Measurements from ENCODE around the gene IFITM1. TPM values are rescaled to one million over a fixed set of nuclear protein-coding genes. Genes with fewer than 3 reads are reported as not detected.
A peak's percentile ranks its signal among the peaks of the same experiment; 100 is the strongest.

Gene IFITM1
- total and polyA plus RNA-seq, 9 of the 15 experiments (the other 6 are each of a cell fraction or from before 2014, with no cell fraction given): 691 to 5,579 (median 974) TPM

DNA sequence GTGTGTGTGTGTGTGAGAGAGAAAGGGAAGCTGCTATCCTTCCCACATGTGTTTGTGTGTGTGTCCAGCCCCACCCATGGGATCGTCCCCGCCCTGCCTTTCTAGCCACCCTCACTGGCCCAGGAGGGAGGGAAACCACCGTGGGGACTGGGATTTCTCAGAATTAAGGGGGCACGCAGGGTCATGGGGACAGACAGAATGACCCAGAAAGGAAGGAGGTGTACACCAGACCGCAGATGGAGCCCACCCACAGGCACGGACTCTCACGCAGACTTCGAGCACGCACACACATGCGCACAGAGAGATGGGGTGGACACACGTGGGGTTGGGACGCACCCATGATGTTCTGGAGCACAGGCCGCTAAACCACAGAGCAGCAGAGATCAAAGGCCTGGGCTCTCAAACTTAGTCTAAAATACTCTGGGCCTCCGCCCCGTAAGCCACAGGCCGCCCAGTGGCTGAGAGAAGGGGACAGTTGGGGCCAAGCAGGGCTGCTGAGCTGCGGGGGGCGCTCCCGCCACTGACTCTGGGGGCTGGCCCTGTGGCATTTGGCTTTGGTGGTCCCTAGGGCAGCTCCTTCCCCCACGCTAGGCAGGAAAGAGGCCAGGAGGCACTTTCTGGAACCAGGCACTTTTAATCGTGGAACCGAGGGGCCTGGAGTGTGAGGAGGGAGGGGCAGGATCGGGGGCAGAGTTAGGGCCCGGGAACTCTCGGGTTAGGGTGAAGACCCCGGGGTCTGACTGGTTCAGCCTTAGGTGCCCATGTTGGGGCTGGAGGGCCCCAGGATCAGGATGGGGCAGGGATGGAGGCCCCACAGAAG, 16.0 kb upstream of the IFITM1 start (continued):
- TF ChIP-seq ARID1B (IDR thresholded peaks at IDR 0.05) (0 out of 2 replicates have a peak, but pooled peaks have one; percentile 8), SETDB1 (IDR thresholded peaks at IDR 0.05; ENCODE audit: low read length) (no peak), MAZ (CRISPR knock-in tag; conservative IDR thresholded peaks at IDR 0.05 in 1 of 2, IDR thresholded peaks at IDR 0.05 in 1 of 2) (0 out of 4 replicates have a peak, but pooled peaks of 1 of the 2 experiments have one; percentile 57), PRMT5 (CRISPR knock-in tag; IDR thresholded peaks at IDR 0.05) (no peak), ATF7 (IDR thresholded peaks at IDR 0.05) (peak; percentile 26; the same call in 1 of the 2 replicates), KDM4B (IDR thresholded peaks at IDR 0.05; ENCODE audit: borderline replicate concordance in 2 of 2, low read depth in 1 of 2) (no peak), GATA2 (CRISPR knock-in tag; IDR thresholded peaks at IDR 0.05) (no peak), CBX5 (IDR thresholded peaks at IDR 0.05; ENCODE audit: borderline replicate concordance, low read depth) (no peak), MIER1 (IDR thresholded peaks at IDR 0.05; ENCODE audit: low read depth) (no peak), FOXP1 (CRISPR knock-in tag; IDR thresholded peaks at IDR 0.05) (peak; percentile 45; the same call in 1 of the 2 replicates), EP300 (IDR thresholded peaks at IDR 0.05; ENCODE audit: low read length) (no peak), DACH1 (IDR thresholded peaks at IDR 0.05; ENCODE audit: partially characterized antibody) (no peak), MED1 (CRISPR knock-in tag; IDR thresholded peaks at IDR 0.05; ENCODE audit: borderline replicate concordance) (no peak), ETS1 (conservative IDR thresholded peaks at IDR 0.05; ENCODE audit: control insufficient read depth, low read depth, low read length) (no peak), ZBTB11 (CRISPR knock-in tag; IDR thresholded peaks at IDR 0.05) (no peak), TBL1XR1 (IDR thresholded peaks at IDR 0.05; ENCODE audit: low read length in 2 of 2) (no peak), THRAP3 (IDR thresholded peaks at IDR 0.05; ENCODE audit: borderline replicate concordance) (no peak), SMARCE1 (IDR thresholded peaks at IDR 0.05) (no peak), C11orf30 (IDR thresholded peaks at IDR 0.05; ENCODE audit: low read depth) (no peak)
- TF ChIP-seq, protein P1, sequence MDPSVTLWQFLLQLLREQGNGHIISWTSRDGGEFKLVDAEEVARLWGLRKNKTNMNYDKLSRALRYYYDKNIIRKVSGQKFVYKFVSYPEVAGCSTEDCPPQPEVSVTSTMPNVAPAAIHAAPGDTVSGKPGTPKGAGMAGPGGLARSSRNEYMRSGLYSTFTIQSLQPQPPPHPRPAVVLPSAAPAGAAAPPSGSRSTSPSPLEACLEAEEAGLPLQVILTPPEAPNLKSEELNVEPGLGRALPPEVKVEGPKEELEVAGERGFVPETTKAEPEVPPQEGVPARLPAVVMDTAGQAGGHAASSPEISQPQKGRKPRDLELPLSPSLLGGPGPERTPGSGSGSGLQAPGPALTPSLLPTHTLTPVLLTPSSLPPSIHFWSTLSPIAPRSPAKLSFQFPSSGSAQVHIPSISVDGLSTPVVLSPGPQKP (CRISPR knock-in tag; IDR thresholded peaks at IDR 0.05): no peak
- TF ChIP-seq, protein P2, sequence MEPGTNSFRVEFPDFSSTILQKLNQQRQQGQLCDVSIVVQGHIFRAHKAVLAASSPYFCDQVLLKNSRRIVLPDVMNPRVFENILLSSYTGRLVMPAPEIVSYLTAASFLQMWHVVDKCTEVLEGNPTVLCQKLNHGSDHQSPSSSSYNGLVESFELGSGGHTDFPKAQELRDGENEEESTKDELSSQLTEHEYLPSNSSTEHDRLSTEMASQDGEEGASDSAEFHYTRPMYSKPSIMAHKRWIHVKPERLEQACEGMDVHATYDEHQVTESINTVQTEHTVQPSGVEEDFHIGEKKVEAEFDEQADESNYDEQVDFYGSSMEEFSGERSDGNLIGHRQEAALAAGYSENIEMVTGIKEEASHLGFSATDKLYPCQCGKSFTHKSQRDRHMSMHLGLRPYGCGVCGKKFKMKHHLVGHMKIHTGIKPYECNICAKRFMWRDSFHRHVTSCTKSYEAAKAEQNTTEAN (CRISPR knock-in tag; IDR thresholded peaks at IDR 0.05): 0 out of 2 replicates have a peak, but pooled peaks have one; percentile 28

Measured in K562 (cell line).